WTC11 (cell line): ENCODE data around the gene MVD. TPM values are rescaled to one million over a fixed set of nuclear protein-coding genes. Genes with fewer than 3 reads are reported as not detected.

Experiments
- ATAC-seq: fragments of 200-7000 bp; cut with Tn5 transposase; 2 replicates; pipeline ENCODE4 v1.10.0; 2021; ENCODE audit warnings: mild to moderate bottlenecking, moderate library complexity
- CTCF ChIA-PET: fragments of 300-600 bp; sonication (Branson Sonifier 250); formaldehyde crosslinking; loops from one replicate; lab custom pipeline; 2021; ENCODE audit warnings: antibody characterized with exemption; lab: Charles Lee
- POLR2A ChIA-PET: fragments of 350-600 bp; sonication (Branson Sonifier 250); formaldehyde crosslinking; loops from one replicate; lab custom pipeline; 2021; ENCODE audit warnings: antibody characterized with exemption; lab: Charles Lee
- DNase-seq: peaks from one replicate; pipeline ENCODE4 v3.0.0; 2021; ENCODE audit warnings: low spot score
- H3K27ac Mint-ChIP-seq: 2 replicates; pipeline ENCODE4 v1.8.0; 2021; ENCODE audit warnings: mixed read lengths
- H3K27me3 Mint-ChIP-seq: 2 replicates; pipeline ENCODE4 v1.8.0; 2021; ENCODE audit warnings: low read depth, mild to moderate bottlenecking, moderate library complexity, mixed read lengths
- H3K36me3 Mint-ChIP-seq: 2 replicates; pipeline ENCODE4 v1.8.0; 2021; ENCODE audit warnings: mixed read lengths
- H3K4me1 Mint-ChIP-seq: 2 replicates; pipeline ENCODE4 v1.8.0; 2022; ENCODE audit warnings: mixed read lengths
- H3K4me3 Mint-ChIP-seq: 2 replicates; pipeline ENCODE4 v1.8.0; 2021; ENCODE audit warnings: mild to moderate bottlenecking, moderate library complexity, mixed read lengths
- H3K9me3 Mint-ChIP-seq: 2 replicates; pipeline ENCODE4 v1.8.0; 2021; ENCODE audit warnings: mixed read lengths
- CREM ChIP-seq: sonication (generic); formaldehyde crosslinking; IDR thresholded peaks from 2 replicates; pipeline ENCODE4 v1.8.1; 2022; ENCODE audit warnings: mild to moderate bottlenecking, missing genetic modification reagents, moderate library complexity
- EMX1 ChIP-seq: fragments of 250-450 bp; sonication (Bioruptor Pico); IDR thresholded peaks from 2 replicates; pipeline ENCODE4 v1.8.0; 2021; ENCODE audit warnings: mild to moderate bottlenecking
- ESRRA ChIP-seq: sonication (generic); formaldehyde crosslinking; IDR thresholded peaks from 2 replicates; pipeline ENCODE4 v1.8.1; 2022; ENCODE audit warnings: mild to moderate bottlenecking, missing genetic modification reagents, borderline replicate concordance
- FOXP1 ChIP-seq: sonication (generic); formaldehyde crosslinking; IDR thresholded peaks from 2 replicates; pipeline ENCODE4 v1.8.0; 2022; ENCODE audit warnings: missing genetic modification reagents, mild to moderate bottlenecking, moderate library complexity, borderline replicate concordance
- HMGA2 ChIP-seq: fragments of 250-450 bp; sonication (Bioruptor Pico); IDR thresholded peaks from 2 replicates; pipeline ENCODE4 v1.4.0; 2021; ENCODE audit warnings: mild to moderate bottlenecking, moderate library complexity
- HMGXB4 ChIP-seq: sonication (generic); formaldehyde crosslinking; IDR thresholded peaks from 2 replicates; pipeline ENCODE4 v1.8.1; 2023; ENCODE audit warnings: mild to moderate bottlenecking, moderate library complexity, missing genetic modification reagents
- IRF1 ChIP-seq: sonication (generic); formaldehyde crosslinking; IDR thresholded peaks from 2 replicates; pipeline ENCODE4 v1.8.0; 2023; ENCODE audit warnings: missing genetic modification reagents
- IRF2 ChIP-seq: sonication (generic); formaldehyde crosslinking; IDR thresholded peaks from 2 replicates; pipeline ENCODE4 v1.8.0; 2022; ENCODE audit warnings: low read depth, missing genetic modification reagents, borderline replicate concordance
- KAT7 ChIP-seq: sonication (generic); formaldehyde crosslinking; IDR thresholded peaks from 2 replicates; pipeline ENCODE4 v1.8.1; 2023; ENCODE audit warnings: missing genetic modification reagents, mild to moderate bottlenecking, borderline replicate concordance
- MAX ChIP-seq: sonication (generic); formaldehyde crosslinking; IDR thresholded peaks from 2 replicates; pipeline ENCODE4 v1.8.0; 2022; ENCODE audit warnings: mild to moderate bottlenecking, missing genetic modification reagents
- MLX ChIP-seq: sonication (generic); formaldehyde crosslinking; IDR thresholded peaks from 2 replicates; pipeline ENCODE4 v1.8.1; 2023; ENCODE audit warnings: mild to moderate bottlenecking, missing genetic modification reagents, moderate library complexity
- MYBL2 ChIP-seq: sonication (generic); formaldehyde crosslinking; IDR thresholded peaks from 2 replicates; pipeline ENCODE4 v1.8.1; 2023; ENCODE audit warnings: mild to moderate bottlenecking, moderate library complexity, missing genetic modification reagents
- NFYB ChIP-seq: sonication (generic); formaldehyde crosslinking; conservative IDR thresholded peaks from 2 replicates; pipeline ENCODE4 v1.8.0; 2022; ENCODE audit warnings: low read depth, missing genetic modification reagents
- NR2C2 ChIP-seq: sonication (generic); formaldehyde crosslinking; IDR thresholded peaks from 2 replicates; pipeline ENCODE4 v1.8.0; 2022; ENCODE audit warnings: mild to moderate bottlenecking, missing genetic modification reagents
- PRDM15 ChIP-seq: sonication (generic); formaldehyde crosslinking; IDR thresholded peaks from 2 replicates; pipeline ENCODE4 v1.8.0; 2022; ENCODE audit warnings: missing genetic modification reagents
- SMAD3 ChIP-seq: sonication (generic); formaldehyde crosslinking; IDR thresholded peaks from 2 replicates; pipeline ENCODE4 v1.8.0; 2022; ENCODE audit warnings: missing genetic modification reagents, mild to moderate bottlenecking, borderline replicate concordance
- SMAD4 ChIP-seq: sonication (generic); formaldehyde crosslinking; IDR thresholded peaks from 2 replicates; pipeline ENCODE4 v1.8.0; 2022; ENCODE audit warnings: mild to moderate bottlenecking, missing genetic modification reagents
- SP1 ChIP-seq: sonication (generic); formaldehyde crosslinking; conservative IDR thresholded peaks from 2 replicates; pipeline ENCODE4 v1.8.1; 2022; ENCODE audit warnings: missing genetic modification reagents
- TCF7 ChIP-seq: sonication (generic); formaldehyde crosslinking; IDR thresholded peaks from 2 replicates; pipeline ENCODE4 v1.8.0; 2022; ENCODE audit warnings: mild to moderate bottlenecking, low read depth, missing genetic modification reagents, moderate library complexity
- TEAD4 ChIP-seq: sonication (generic); formaldehyde crosslinking; IDR thresholded peaks from 2 replicates; pipeline ENCODE4 v1.8.0; 2022; ENCODE audit warnings: mild to moderate bottlenecking, missing genetic modification reagents
- TP53 ChIP-seq: sonication (generic); formaldehyde crosslinking; IDR thresholded peaks from 2 replicates; pipeline ENCODE4 v1.8.1; 2023; ENCODE audit warnings: mild to moderate bottlenecking, missing genetic modification reagents
- ZMAT4 ChIP-seq: fragments of 250-450 bp; sonication (Bioruptor Pico); IDR thresholded peaks from 2 replicates; pipeline ENCODE4 v1.9.0; 2021; ENCODE audit warnings: mild to moderate bottlenecking
- ZNF232 ChIP-seq: sonication (generic); formaldehyde crosslinking; IDR thresholded peaks from 2 replicates; pipeline ENCODE4 v1.8.0; 2022; ENCODE audit warnings: mild to moderate bottlenecking, missing genetic modification reagents
- ZNF263 ChIP-seq: sonication (generic); formaldehyde crosslinking; IDR thresholded peaks from 2 replicates; pipeline ENCODE4 v1.8.1; 2022; ENCODE audit warnings: low read depth, mild to moderate bottlenecking, moderate library complexity, missing genetic modification reagents
- ZNF317 ChIP-seq: sonication (generic); formaldehyde crosslinking; IDR thresholded peaks from 2 replicates; pipeline ENCODE4 v1.8.1; 2023; ENCODE audit warnings: low read depth, mild to moderate bottlenecking, moderate library complexity, missing genetic modification reagents, borderline replicate concordance
- ZNF512 ChIP-seq: sonication (generic); formaldehyde crosslinking; IDR thresholded peaks from 2 replicates; pipeline ENCODE4 v1.8.1; 2022; ENCODE audit warnings: missing genetic modification reagents, borderline replicate concordance
- total RNA-seq: library from RNA; stranded (reverse); gene quantifications from 3 replicates; pipeline ENCODE4 v1.2.3, GENCODE V29; 2021

MVD gene
- total RNA-seq, 1 experiment from 2014 or later, result 113 TPM

GRCh38 chr16:88636488-88637265 is 26.2 kb downstream of the MVD start:
- ChIA-PET POLR2A (no interaction called here), CTCF (interaction anchor here (0.6 to 5.0 kb wide), 11 partner anchors 8 to 123 kb away, joined by 3 to 34 read pairs (median 7); partner anchors contain the start of genes CYBA and SNAI3)
- ATAC-seq, result no peak
- Mint-ChIP-seq H3K4me3 (no peak overlapping the region), H3K27ac (no peak overlapping the region), H3K36me3 (0 out of 2 replicates have a peak, but pooled peaks cover 3% of the 10 kb centered on the region), H3K4me1 (peaks cover 38% of the 10 kb centered on the region), H3K27me3 (peaks cover 22% of the 10 kb centered on the region), H3K9me3 (no peaks in the 10 kb centered on the region)
- TF ChIP-seq HMGA2 (CRISPR knock-in tag), result no peak
- TF ChIP-seq CREM, result no peak
- TF ChIP-seq ESRRA, result no peak
- TF ChIP-seq SMAD4, result no peak
- TF ChIP-seq SMAD3, result no peak
- TF ChIP-seq ZNF232 (CRISPR knock-in tag), result no peak
- TF ChIP-seq NFYB (CRISPR knock-in tag), result no peak
- TF ChIP-seq ZNF317 (CRISPR knock-in tag), result no peak
- DNase-seq, result no peak

GRCh38 chr16:88635671-88636319 is 27.1 kb downstream of the MVD start:
- ChIA-PET CTCF (interaction anchor here (1.6 to 5.0 kb wide), 6 partner anchors 14 to 102 kb away, joined by 4 to 34 read pairs (median 8); partner anchors contain the start of gene SNAI3), POLR2A (no interaction called here)
- Mint-ChIP-seq H3K27ac (no peak overlapping the region), H3K27me3 (peaks cover 18% of the 10 kb centered on the region), H3K4me3 (peak overlapping the region; percentile 69), H3K4me1 (peaks cover 44% of the 10 kb centered on the region), H3K9me3 (no peaks in the 10 kb centered on the region), H3K36me3 (0 out of 2 replicates have a peak, but pooled peaks cover 8% of the 10 kb centered on the region)
- TF ChIP-seq ZMAT4 (no peak), PRDM15 (CRISPR knock-in tag) (no peak), ZNF512 (CRISPR knock-in tag) (no peak), NR2C2 (CRISPR knock-in tag) (no peak), ZNF263 (CRISPR knock-in tag) (no peak), EMX1 (CRISPR knock-in tag) (no peak), HMGXB4 (CRISPR knock-in tag) (no peak), MYBL2 (CRISPR knock-in tag) (no peak), SP1 (no peak), TCF7 (CRISPR knock-in tag) (no peak), NFYB (CRISPR knock-in tag) (no peak), KAT7 (CRISPR knock-in tag) (no peak), TP53 (CRISPR knock-in tag) (no peak), MLX (CRISPR knock-in tag) (no peak), MAX (CRISPR knock-in tag) (no peak), IRF2 (CRISPR knock-in tag) (no peak), TEAD4 (CRISPR knock-in tag) (no peak), IRF1 (CRISPR knock-in tag) (no peak), FOXP1 (CRISPR knock-in tag) (no peak)
- DNase-seq, result no peak
- no peak for ATAC-seq
